Measurements from ENCODE around the gene CASP3. TPM values are rescaled to one million over a fixed set of nuclear protein-coding genes. Genes with fewer than 3 reads are reported as not detected.

The CASP3 gene
- total and polyA plus RNA-seq, 7 experiments from 2014 or later, result 2.9 to 73.4 (median 13.7) TPM

DNA sequence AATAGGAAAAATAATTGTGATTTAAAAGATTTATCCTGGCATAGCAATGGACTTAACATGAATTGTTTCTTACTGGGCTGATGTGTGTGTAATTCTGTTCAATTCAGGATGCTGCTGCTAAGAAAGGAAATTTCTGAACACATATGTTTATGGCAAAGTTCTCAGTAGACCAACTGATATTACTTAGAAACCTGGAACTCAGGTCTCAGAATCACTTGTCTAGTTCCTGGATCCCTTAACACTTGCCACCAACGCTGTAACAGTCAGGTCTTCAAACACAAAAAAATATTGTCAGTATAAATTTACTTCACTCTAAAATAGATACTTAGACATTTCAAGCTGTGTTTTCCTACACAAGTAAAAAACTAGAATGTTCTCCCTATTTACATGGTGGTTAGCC lies 5.5 kb downstream of the CASP3 start:
- Mint-ChIP-seq H3K4me1 (peaks cover 56 to 86% (median 80%) of the 10 kb centered on the region in 7 donors), H3K27ac (peak overlapping the region in 3 of 9 donors; percentile 24 to 64 (median 36)), H3K9me3 (no peaks in the 10 kb centered on the region), H3K4me3 (peak overlapping the region in 5 of 10 donors; percentile 29 to 78 (median 44)), H3K36me3 (peaks cover 5 to 58% (median 13%) of the 10 kb centered on the region in 5 donors), H3K27me3 (no peaks in the 10 kb centered on the region)
- POLR2A ChIA-PET, result interaction anchor here (0.6 to 1.4 kb wide), 3 partner anchors 94 to 168 kb away, joined by 3 to 4 read pairs (median 4); no protein-coding TSS in a partner anchor
- Histone ChIP-seq H3K27ac (ENCODE audit: low read depth, low read length) (no peak overlapping the region), H3K27me3 (ENCODE audit: control insufficient read depth in 2 of 2, insufficient read depth in 2 of 2, low read length in 2 of 2) (no peaks in the 10 kb centered on the region), H3K36me3 (ENCODE audit: control insufficient read depth in 2 of 3, insufficient read depth in 3 of 3, low read length in 3 of 3) (peaks cover 0 to 10% (median 3%) of the 10 kb centered on the region in 3 experiments), H3K4me3 (ENCODE audit: low read length) (no peak overlapping the region), H3K9me3 (ENCODE audit: control insufficient read depth in 2 of 3, low read length in 3 of 3) (no peaks in the 10 kb centered on the region), H3K4me1 (ENCODE audit: control insufficient read depth in 2 of 2, insufficient read depth in 2 of 2, low read length in 2 of 2) (peaks cover 19 to 45% of the 10 kb centered on the region in 2 donors)
- DNase-seq (no peak), ATAC-seq (no peak)
- CTCF ChIA-PET, result no interaction called here
- intact Hi-C loops (cut with micrococcal nuclease), result no loop called here

GRCh38 chr4:184641451-184641850 lies 7.8 kb downstream of the CASP3 start:
- Mint-ChIP-seq H3K4me1 (peaks cover 36 to 70% (median 68%) of the 10 kb centered on the region in 7 donors), H3K9me3 (no peaks in the 10 kb centered on the region), H3K27me3 (no peaks in the 10 kb centered on the region), H3K36me3 (peaks cover 5 to 52% (median 24%) of the 10 kb centered on the region in 5 donors), H3K4me3 (peak overlapping the region in 4 of 10 donors; percentile 22 to 47 (median 32)), H3K27ac (no peak overlapping the region)
- Histone ChIP-seq H3K27me3 (ENCODE audit: control insufficient read depth in 2 of 2, insufficient read depth in 2 of 2, low read length in 2 of 2) (no peaks in the 10 kb centered on the region), H3K4me1 (ENCODE audit: control insufficient read depth in 2 of 2, insufficient read depth in 2 of 2, low read length in 2 of 2) (peaks cover 3 to 29% of the 10 kb centered on the region in 2 donors), H3K27ac (ENCODE audit: low read depth, low read length) (no peak overlapping the region), H3K9me3 (ENCODE audit: control insufficient read depth in 2 of 3, low read length in 3 of 3) (no peaks in the 10 kb centered on the region), H3K4me3 (ENCODE audit: low read length) (no peak overlapping the region), H3K36me3 (ENCODE audit: control insufficient read depth in 2 of 3, insufficient read depth in 3 of 3, low read length in 3 of 3) (peaks cover 9 to 17% (median 12%) of the 10 kb centered on the region in 3 experiments)
- DNase-seq (no peak), ATAC-seq (no peak)
- POLR2A ChIA-PET, result no interaction called here
- CTCF ChIA-PET, result no interaction called here
- intact Hi-C loops (cut with micrococcal nuclease), result no loop called here

GRCh38 chr4:184641022-184641421 lies 8.2 kb downstream of the CASP3 start:
- CTCF ChIA-PET, result no interaction called here
- no peak for ATAC-seq
- no peaks in the 10 kb centered on the region for H3K9me3 ChIP-seq (ENCODE audit: control insufficient read depth in 2 of 3, low read length in 3 of 3)
- H3K36me3 ChIP-seq (ENCODE audit: control insufficient read depth in 2 of 3, insufficient read depth in 3 of 3, low read length in 3 of 3), result peaks cover 13 to 17% (median 15%) of the 10 kb centered on the region in 3 experiments
- H3K27ac ChIP-seq (ENCODE audit: low read depth, low read length), result no peak overlapping the region
- Mint-ChIP-seq H3K27ac (peak overlapping the region in 1 of 9 donors; percentile 50), H3K27me3 (no peaks in the 10 kb centered on the region), H3K4me1 (peaks cover 32 to 66% (median 64%) of the 10 kb centered on the region in 7 donors), H3K36me3 (peaks cover 5 to 51% (median 23%) of the 10 kb centered on the region in 5 donors), H3K9me3 (no peaks in the 10 kb centered on the region), H3K4me3 (peak overlapping the region in 2 of 10 donors; percentile 22 to 49)
- intact Hi-C loops (cut with micrococcal nuclease), result no loop called here
- POLR2A ChIA-PET, result no interaction called here
- H3K27me3 ChIP-seq (ENCODE audit: control insufficient read depth in 2 of 2, insufficient read depth in 2 of 2, low read length in 2 of 2), result no peaks in the 10 kb centered on the region
- peaks cover 0 to 25% of the 10 kb centered on the region in 2 donors for H3K4me1 ChIP-seq (ENCODE audit: control insufficient read depth in 2 of 2, insufficient read depth in 2 of 2, low read length in 2 of 2)
- no peak overlapping the region for H3K4me3 ChIP-seq (ENCODE audit: low read length)
- no peak for DNase-seq

- Histone ChIP-seq H3K4me3 (ENCODE audit: low read length) (no peak overlapping the region), H3K9me3 (ENCODE audit: control insufficient read depth in 2 of 3, low read length in 3 of 3) (no peaks in the 10 kb centered on the region), H3K27me3 (ENCODE audit: control insufficient read depth in 2 of 2, insufficient read depth in 2 of 2, low read length in 2 of 2) (no peaks in the 10 kb centered on the region), H3K36me3 (ENCODE audit: control insufficient read depth in 2 of 3, insufficient read depth in 3 of 3, low read length in 3 of 3) (peaks cover 11 to 35% (median 32%) of the 10 kb centered on the region in 3 experiments), H3K4me1 (ENCODE audit: control insufficient read depth in 2 of 2, insufficient read depth in 2 of 2, low read length in 2 of 2) (peaks cover 0 to 12% of the 10 kb centered on the region in 2 donors), H3K27ac (ENCODE audit: low read depth, low read length) (no peak overlapping the region)
- ChIA-PET CTCF (interaction anchor here (1.3 kb wide), 1 partner anchor 11 kb away, joined by 3 read pairs; no protein-coding TSS in a partner anchor), POLR2A (no interaction called here)
- H3K4me1 Mint-ChIP-seq, result peaks cover 21 to 51% (median 36%) of the 10 kb centered on the region in 7 donors
- intact Hi-C loops (cut with micrococcal nuclease), result no loop called here
- H3K9me3 Mint-ChIP-seq, result no peaks in the 10 kb centered on the region
- peaks cover 10 to 54% (median 40%) of the 10 kb centered on the region in 5 donors for H3K36me3 Mint-ChIP-seq
- no peak for DNase-seq
- H3K27me3 Mint-ChIP-seq, result no peaks in the 10 kb centered on the region
- ATAC-seq, result no peak
- no peak overlapping the region for H3K4me3 Mint-ChIP-seq
- H3K27ac Mint-ChIP-seq, result no peak overlapping the region
Measured at GRCh38 chr4:184636897-184637296, 12.3 kb downstream of the CASP3 start.

GRCh38 chr4:184636144-184636543 lies 13.1 kb downstream of the CASP3 start:
- Histone ChIP-seq H3K36me3 (ENCODE audit: control insufficient read depth in 2 of 3, insufficient read depth in 3 of 3, low read length in 3 of 3) (peaks cover 11 to 39% (median 32%) of the 10 kb centered on the region in 3 experiments), H3K27ac (ENCODE audit: low read depth, low read length) (no peak overlapping the region), H3K27me3 (ENCODE audit: control insufficient read depth in 2 of 2, insufficient read depth in 2 of 2, low read length in 2 of 2) (no peaks in the 10 kb centered on the region), H3K9me3 (ENCODE audit: control insufficient read depth in 2 of 3, low read length in 3 of 3) (no peaks in the 10 kb centered on the region), H3K4me1 (ENCODE audit: control insufficient read depth in 2 of 2, insufficient read depth in 2 of 2, low read length in 2 of 2) (peaks cover 0 to 5% of the 10 kb centered on the region in 2 donors), H3K4me3 (ENCODE audit: low read length) (no peak overlapping the region)
- ChIA-PET CTCF (interaction anchor here (1.3 kb wide), 1 partner anchor 12 kb away, joined by 3 read pairs; no protein-coding TSS in a partner anchor), POLR2A (no interaction called here)
- no peaks in the 10 kb centered on the region for H3K27me3 Mint-ChIP-seq
- peaks cover 15 to 44% (median 31%) of the 10 kb centered on the region in 7 donors for H3K4me1 Mint-ChIP-seq
- intact Hi-C loops (cut with micrococcal nuclease), result no loop called here
- no peaks in the 10 kb centered on the region for H3K9me3 Mint-ChIP-seq
- no peak for ATAC-seq
- H3K36me3 Mint-ChIP-seq, result peaks cover 10 to 51% (median 44%) of the 10 kb centered on the region in 5 donors
- H3K4me3 Mint-ChIP-seq, result no peak overlapping the region
- DNase-seq, result no peak
- peak overlapping the region in 1 of 9 donors; percentile 12 for H3K27ac Mint-ChIP-seq

GRCh38 chr4:184635381-184635780 lies 13.9 kb downstream of the CASP3 start:
- intact Hi-C loops (cut with micrococcal nuclease), result no loop called here
- H3K9me3 ChIP-seq (ENCODE audit: control insufficient read depth in 2 of 3, low read length in 3 of 3), result no peaks in the 10 kb centered on the region
- DNase-seq (no peak), ATAC-seq (no peak)
- Mint-ChIP-seq H3K9me3 (no peaks in the 10 kb centered on the region), H3K36me3 (peaks cover 10 to 53% (median 47%) of the 10 kb centered on the region in 5 donors), H3K27ac (no peak overlapping the region), H3K4me1 (peaks cover 11 to 38% (median 23%) of the 10 kb centered on the region in 7 donors), H3K27me3 (no peaks in the 10 kb centered on the region), H3K4me3 (no peak overlapping the region)
- no peak overlapping the region for H3K4me3 ChIP-seq (ENCODE audit: low read length)
- H3K36me3 ChIP-seq (ENCODE audit: control insufficient read depth in 2 of 3, insufficient read depth in 3 of 3, low read length in 3 of 3), result peaks cover 11 to 47% (median 38%) of the 10 kb centered on the region in 3 experiments
- ChIA-PET CTCF (no interaction called here), POLR2A (no interaction called here)
- H3K27ac ChIP-seq (ENCODE audit: low read depth, low read length), result no peak overlapping the region
- H3K4me1 ChIP-seq (ENCODE audit: control insufficient read depth in 2 of 2, insufficient read depth in 2 of 2, low read length in 2 of 2), result peaks cover 0 to 5% of the 10 kb centered on the region in 2 donors
- no peaks in the 10 kb centered on the region for H3K27me3 ChIP-seq (ENCODE audit: control insufficient read depth in 2 of 2, insufficient read depth in 2 of 2, low read length in 2 of 2)

GRCh38 chr4:184632842-184633241 lies 16.4 kb downstream of the CASP3 start:
- CTCF ChIA-PET, result no interaction called here
- ATAC-seq, result no peak
- Mint-ChIP-seq H3K27me3 (no peaks in the 10 kb centered on the region), H3K4me3 (no peak overlapping the region), H3K27ac (peak overlapping the region in 4 of 9 donors; percentile 0 to 71 (median 46)), H3K4me1 (peaks cover 4 to 20% (median 11%) of the 10 kb centered on the region in 7 donors), H3K36me3 (peaks cover 9 to 68% (median 48%) of the 10 kb centered on the region in 5 donors), H3K9me3 (no peaks in the 10 kb centered on the region)
- Histone ChIP-seq H3K4me1 (ENCODE audit: control insufficient read depth in 2 of 2, insufficient read depth in 2 of 2, low read length in 2 of 2) (no peaks in the 10 kb centered on the region), H3K4me3 (ENCODE audit: low read length) (no peak overlapping the region), H3K9me3 (ENCODE audit: control insufficient read depth in 2 of 3, low read length in 3 of 3) (no peaks in the 10 kb centered on the region), H3K27ac (ENCODE audit: low read depth, low read length) (no peak overlapping the region), H3K27me3 (ENCODE audit: control insufficient read depth in 2 of 2, insufficient read depth in 2 of 2, low read length in 2 of 2) (no peaks in the 10 kb centered on the region), H3K36me3 (ENCODE audit: control insufficient read depth in 2 of 3, insufficient read depth in 3 of 3, low read length in 3 of 3) (peaks cover 11 to 64% (median 57%) of the 10 kb centered on the region in 3 experiments)
- intact Hi-C loops (cut with micrococcal nuclease), result loop anchor here in 1 of 2 donors (2.0 kb wide), 1 partner anchor 16 kb away; the partner anchor contains the start of genes CASP3 and PRIMPOL
- no peak for DNase-seq
- POLR2A ChIA-PET, result interaction anchor here (0.7 kb wide), 1 partner anchor 563 kb away, joined by 3 read pairs; no protein-coding TSS in a partner anchor
